BE2C (cell line): ENCODE results near the gene RAB40C.

Source experiments
- DNase-seq: peaks from one replicate; pipeline ENCODE4 v3.0.0-alpha.2; 2020
- H3K27me3 ChIP-seq: fragments of 250-450 bp; sonication (Bioruptor Pico); 2 replicates; pipeline ENCODE4 v1.5.1; 2020; ENCODE audit warnings: mild to moderate bottlenecking
- H3K36me3 ChIP-seq: fragments of 250-450 bp; sonication (Bioruptor Pico); 2 replicates; pipeline ENCODE4 v1.5.1; 2020; ENCODE audit warnings: mild to moderate bottlenecking
- H3K4me1 ChIP-seq: fragments of 250-450 bp; sonication (Bioruptor Pico); 2 replicates; pipeline ENCODE4 v1.5.1; 2020
- H3K4me3 ChIP-seq: 2 replicates; pipeline ENCODE4 v1.5.1; 2011; ENCODE audit warnings: low read depth, low read length
- H3K9me3 ChIP-seq: fragments of 250-450 bp; sonication (Bioruptor Pico); 2 replicates; pipeline ENCODE4 v1.5.1; 2020
- TF ChIP-seq, protein P1 (sequence below): IDR thresholded peaks from 2 replicates; pipeline ENCODE4 v1.5.1; 2012; ENCODE audit warnings: mild to moderate bottlenecking, low read depth, low read length

The RAB40C gene

DNA sequence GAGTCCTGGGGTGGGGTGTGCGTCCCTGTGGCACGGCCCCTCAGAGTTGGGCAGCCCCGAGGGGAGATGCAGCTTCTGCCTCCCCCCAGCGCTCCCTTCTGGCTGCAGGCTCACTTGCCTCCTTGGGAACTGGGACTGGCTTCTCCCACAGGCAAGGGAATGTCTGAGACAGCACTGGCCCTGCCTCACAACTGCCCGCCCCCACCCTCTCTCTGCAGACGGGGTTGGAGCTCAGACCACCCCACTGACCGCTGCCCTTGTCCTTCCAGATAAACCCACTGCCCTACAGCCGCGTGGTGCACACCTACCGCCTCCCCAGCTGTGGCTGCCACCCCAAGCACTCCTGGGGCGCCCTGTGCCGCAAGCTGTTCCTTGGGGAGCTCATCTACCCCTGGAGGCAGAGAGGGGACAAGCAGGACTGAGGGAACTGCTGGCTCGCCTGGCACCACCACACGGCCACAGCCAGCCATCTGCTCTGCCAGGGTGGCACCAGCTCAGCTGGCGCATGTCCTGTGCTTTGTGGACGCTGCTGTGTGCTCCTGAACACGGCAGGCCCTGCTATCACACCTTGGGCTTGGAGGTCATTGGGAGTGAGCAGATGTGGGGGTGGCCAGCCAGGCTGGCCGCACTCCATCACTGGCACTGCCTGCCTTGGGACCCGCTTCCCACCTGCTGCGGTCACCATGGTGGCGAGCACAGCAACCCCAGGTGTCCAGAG, 7.1 kb upstream of the RAB40C start:
- peaks cover 4% of the 10 kb centered on the region for H3K4me1 ChIP-seq
- H3K27me3 ChIP-seq: no peaks in the 10 kb centered on the region
- H3K9me3 ChIP-seq: no peaks in the 10 kb centered on the region
- no peak overlapping the region for H3K4me3 ChIP-seq
- TF ChIP-seq, protein P1, sequence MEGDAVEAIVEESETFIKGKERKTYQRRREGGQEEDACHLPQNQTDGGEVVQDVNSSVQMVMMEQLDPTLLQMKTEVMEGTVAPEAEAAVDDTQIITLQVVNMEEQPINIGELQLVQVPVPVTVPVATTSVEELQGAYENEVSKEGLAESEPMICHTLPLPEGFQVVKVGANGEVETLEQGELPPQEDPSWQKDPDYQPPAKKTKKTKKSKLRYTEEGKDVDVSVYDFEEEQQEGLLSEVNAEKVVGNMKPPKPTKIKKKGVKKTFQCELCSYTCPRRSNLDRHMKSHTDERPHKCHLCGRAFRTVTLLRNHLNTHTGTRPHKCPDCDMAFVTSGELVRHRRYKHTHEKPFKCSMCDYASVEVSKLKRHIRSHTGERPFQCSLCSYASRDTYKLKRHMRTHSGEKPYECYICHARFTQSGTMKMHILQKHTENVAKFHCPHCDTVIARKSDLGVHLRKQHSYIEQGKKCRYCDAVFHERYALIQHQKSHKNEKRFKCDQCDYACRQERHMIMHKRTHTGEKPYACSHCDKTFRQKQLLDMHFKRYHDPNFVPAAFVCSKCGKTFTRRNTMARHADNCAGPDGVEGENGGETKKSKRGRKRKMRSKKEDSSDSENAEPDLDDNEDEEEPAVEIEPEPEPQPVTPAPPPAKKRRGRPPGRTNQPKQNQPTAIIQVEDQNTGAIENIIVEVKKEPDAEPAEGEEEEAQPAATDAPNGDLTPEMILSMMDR: no peak
- H3K36me3 ChIP-seq: peaks cover 7% of the 10 kb centered on the region; the same call in 1 of the 2 replicates
- DNase-seq: peak; percentile 15

GRCh38 chr16:583470-583814, 6.4 kb upstream of the RAB40C start:
- TF ChIP-seq, protein P1: no peak
- no peak overlapping the region for H3K4me3 ChIP-seq
- peaks cover 9% of the 10 kb centered on the region for H3K4me1 ChIP-seq
- no peaks in the 10 kb centered on the region for H3K27me3 ChIP-seq
- H3K36me3 ChIP-seq: peaks cover 6% of the 10 kb centered on the region; the same call in 1 of the 2 replicates
- DNase-seq: no peak
- no peaks in the 10 kb centered on the region for H3K9me3 ChIP-seq

DNA sequence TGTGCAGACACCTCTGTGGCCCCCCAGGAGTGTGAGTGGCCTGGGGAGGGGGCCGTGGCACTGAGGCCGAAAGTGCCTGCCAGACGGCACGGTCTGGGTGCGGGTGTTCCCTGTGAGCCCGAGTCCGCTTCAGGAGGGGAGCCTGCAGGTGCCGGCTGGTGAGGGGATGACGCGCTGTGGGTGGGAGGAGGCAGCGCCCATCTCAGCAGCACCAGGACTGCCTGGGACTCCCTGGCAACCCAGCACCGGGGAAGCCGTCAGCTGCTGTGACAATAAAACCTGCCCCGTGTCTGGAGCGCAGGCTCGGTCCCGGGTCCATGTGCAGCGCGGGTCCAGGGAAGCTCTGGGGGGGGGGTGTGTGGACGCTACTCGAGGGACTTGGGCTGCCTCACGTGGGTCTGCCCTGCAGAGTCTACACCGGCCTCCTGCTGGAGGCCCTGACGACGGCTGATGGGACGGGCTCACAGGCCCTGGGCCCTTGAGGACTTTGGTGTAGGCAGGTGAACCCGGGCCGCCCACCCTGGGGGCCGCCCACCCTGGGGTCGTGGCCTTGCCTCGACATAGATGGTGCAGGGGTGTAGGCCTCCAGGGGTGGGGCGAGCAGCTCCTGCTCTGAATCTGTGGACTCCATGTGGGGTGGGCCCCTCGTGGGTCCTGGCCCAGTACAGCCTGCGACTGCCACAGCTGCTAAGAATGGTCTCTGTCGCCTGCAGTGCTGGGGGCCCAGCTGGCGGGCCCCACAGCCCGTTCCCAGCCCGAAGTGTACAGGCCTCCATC, 5.9 kb upstream of the RAB40C start:
- Histone ChIP-seq H3K9me3 (no peaks in the 10 kb centered on the region), H3K27me3 (no peaks in the 10 kb centered on the region), H3K4me1 (peaks cover 9% of the 10 kb centered on the region), H3K36me3 (peaks cover 6% of the 10 kb centered on the region; the same call in 1 of the 2 replicates), H3K4me3 (no peak overlapping the region)
- TF ChIP-seq, protein P1: no peak
- peak; percentile 63 for DNase-seq

DNA sequence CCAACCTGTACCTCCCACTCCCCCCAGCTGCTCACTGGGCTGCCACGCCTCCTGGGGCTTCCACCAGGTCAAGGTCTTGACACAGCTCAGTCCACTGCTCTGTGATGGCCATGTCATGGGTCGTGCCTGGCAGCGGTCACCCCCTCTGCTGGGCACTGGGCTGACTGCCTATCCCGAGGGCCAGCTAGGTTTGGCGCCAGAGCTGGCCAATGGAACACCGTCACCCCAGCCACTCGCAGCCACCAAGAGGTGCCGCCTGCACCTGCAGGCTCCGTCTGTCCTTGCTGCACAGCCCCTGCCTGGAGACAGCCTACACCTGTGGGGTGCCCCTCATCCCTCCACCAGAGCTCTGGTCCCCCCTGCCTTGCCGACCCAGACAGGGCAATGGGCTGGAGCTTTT, 4.5 kb upstream of the RAB40C start:
- Histone ChIP-seq H3K27me3 (no peaks in the 10 kb centered on the region), H3K9me3 (no peaks in the 10 kb centered on the region), H3K4me1 (peaks cover 9% of the 10 kb centered on the region), H3K36me3 (peaks cover 2% of the 10 kb centered on the region; the same call in 1 of the 2 replicates), H3K4me3 (no peak overlapping the region)
- no peak for DNase-seq
- TF ChIP-seq, protein P1: no peak

DNA sequence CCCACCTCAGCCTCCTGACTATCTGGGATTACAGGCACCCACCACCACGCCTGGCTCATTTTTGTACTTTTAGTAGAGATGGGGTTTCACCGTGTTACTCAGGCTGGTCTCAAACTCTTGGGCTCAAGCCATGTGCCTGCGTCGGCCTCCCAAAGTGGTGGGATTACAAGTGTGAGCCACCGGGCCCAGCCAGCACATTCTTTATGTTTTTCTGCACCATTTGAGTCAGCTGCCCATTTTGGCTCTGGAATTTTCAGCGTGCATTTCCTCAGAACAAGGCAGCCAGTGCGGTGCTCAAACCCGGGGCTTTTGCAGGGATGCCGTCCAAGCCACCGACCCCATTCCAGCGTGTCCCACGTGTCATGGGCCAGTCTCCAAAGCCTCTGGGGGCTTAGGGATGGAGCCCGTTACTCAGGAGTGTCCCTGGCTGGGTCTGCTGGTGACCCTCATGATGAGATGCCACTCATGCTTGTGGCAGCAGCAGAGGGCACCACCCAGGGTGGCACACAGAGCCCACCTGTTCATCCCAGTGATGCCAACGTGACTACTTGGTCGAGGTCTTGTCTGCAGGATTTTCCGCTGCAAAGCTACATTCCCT, 3.7 kb upstream of the RAB40C start:
- Histone ChIP-seq H3K9me3 (no peaks in the 10 kb centered on the region), H3K4me3 (no peak overlapping the region), H3K4me1 (peaks cover 9% of the 10 kb centered on the region), H3K27me3 (no peaks in the 10 kb centered on the region), H3K36me3 (no peaks in the 10 kb centered on the region)
- TF ChIP-seq, protein P1: no peak
- DNase-seq: no peak
